Uterus (tissue), 4 donors: ENCODE results near the gene GDNF. TPM values are rescaled to one million over a fixed set of nuclear protein-coding genes. Genes with fewer than 3 reads are reported as not detected.

Source experiments
- DNase-seq, 2 donors: peaks; one replicate each; pipeline ENCODE4 v3.0.0-alpha.2; 2019 to 2020
- H3K27ac ChIP-seq, 2 donors: fragments of 200-600 bp; sonication (generic); 1 replicate in 1 of 2; 2 replicates in 1 of 2; pipeline ENCODE4 v1.5.1; 2016 to 2018
- H3K27me3 ChIP-seq, 2 donors: fragments of 200-600 bp; sonication (generic); one replicate each; pipeline ENCODE4 v1.5.1; 2018 to 2019; ENCODE audit warnings: control low read depth in 1 of 2
- H3K36me3 ChIP-seq, 2 donors: fragments of 200-600 bp; sonication (generic); one replicate each; pipeline ENCODE4 v1.5.1; 2019; ENCODE audit warnings: control low read depth in 1 of 2
- H3K4me1 ChIP-seq, 2 donors: fragments of 200-600 bp; sonication (generic); one replicate each; pipeline ENCODE4 v1.5.1; 2018 to 2019; ENCODE audit warnings: control low read depth in 1 of 2
- H3K4me3 ChIP-seq, 2 donors: fragments of 200-600 bp; sonication (generic); 1 replicate in 1 of 2; 2 replicates in 1 of 2; pipeline ENCODE4 v1.5.1; 2018 to 2019; ENCODE audit warnings: mild to moderate bottlenecking in 1 of 2
- H3K9me3 ChIP-seq, 2 donors: fragments of 200-600 bp; sonication (generic); one replicate each; pipeline ENCODE4 v1.5.1; 2019; ENCODE audit warnings: control low read depth in 1 of 2
- POLR2A ChIP-seq, 2 donors: fragments of 450-650 bp; IDR thresholded peaks; one replicate each; pipeline ENCODE4 v1.6.1; 2016; ENCODE audit warnings: antibody characterized with exemption in 2 of 2, mild to moderate bottlenecking in 1 of 2, moderate library complexity in 1 of 2
- intact Hi-C: fragments of 100-400 bp; cut with DNase I; formaldehyde crosslinking; loops from one replicate; pipeline ENCODE4 v1.15.1; 2023; ENCODE audit warnings: low total_unique reads
- total RNA-seq, 4 donors: library from RNA; depleted of rRNA in 3 of 4; stranded (reverse); fragments of >200 nt in 3 of 4; gene quantifications; one replicate each; pipeline versions ENCODE4 v1.1.0 to v1.2.4, GENCODE V29; 2014 to 2023
- TF ChIP-seq, protein P1 (sequence below), 4 experiments: fragments of 200-600 bp in 2 of 4; fragments of 450-650 bp in 2 of 4; sonication (generic) in 2 of 4; IDR thresholded peaks; one replicate each; pipeline ENCODE4 v1.5.1; 2016 to 2019; ENCODE audit warnings: antibody characterized with exemption in 4 of 4, mild to moderate bottlenecking in 2 of 4, moderate library complexity in 1 of 4
- donor health status: DM: yes; HTN: yes; CAD: no.

GDNF gene
- total RNA-seq, 4 donors from 2014 or later = 0.77 to 1.0 (median 0.85) TPM; not detected in 1

GRCh38 chr5:37811866-37812265 lies 28.0 kb downstream of the GDNF start:
- Histone ChIP-seq H3K4me1 (no peaks in the 10 kb centered on the region), H3K27me3 (no peaks in the 10 kb centered on the region), H3K27ac (no peak overlapping the region), H3K4me3 (no peak overlapping the region), H3K36me3 (no peaks in the 10 kb centered on the region), H3K9me3 (no peaks in the 10 kb centered on the region)
- DNase-seq = no peak
- intact Hi-C loops = no loop called here
- TF ChIP-seq POLR2A (IDR thresholded peaks at IDR 0.05) = no peak
- TF ChIP-seq, protein P1, sequence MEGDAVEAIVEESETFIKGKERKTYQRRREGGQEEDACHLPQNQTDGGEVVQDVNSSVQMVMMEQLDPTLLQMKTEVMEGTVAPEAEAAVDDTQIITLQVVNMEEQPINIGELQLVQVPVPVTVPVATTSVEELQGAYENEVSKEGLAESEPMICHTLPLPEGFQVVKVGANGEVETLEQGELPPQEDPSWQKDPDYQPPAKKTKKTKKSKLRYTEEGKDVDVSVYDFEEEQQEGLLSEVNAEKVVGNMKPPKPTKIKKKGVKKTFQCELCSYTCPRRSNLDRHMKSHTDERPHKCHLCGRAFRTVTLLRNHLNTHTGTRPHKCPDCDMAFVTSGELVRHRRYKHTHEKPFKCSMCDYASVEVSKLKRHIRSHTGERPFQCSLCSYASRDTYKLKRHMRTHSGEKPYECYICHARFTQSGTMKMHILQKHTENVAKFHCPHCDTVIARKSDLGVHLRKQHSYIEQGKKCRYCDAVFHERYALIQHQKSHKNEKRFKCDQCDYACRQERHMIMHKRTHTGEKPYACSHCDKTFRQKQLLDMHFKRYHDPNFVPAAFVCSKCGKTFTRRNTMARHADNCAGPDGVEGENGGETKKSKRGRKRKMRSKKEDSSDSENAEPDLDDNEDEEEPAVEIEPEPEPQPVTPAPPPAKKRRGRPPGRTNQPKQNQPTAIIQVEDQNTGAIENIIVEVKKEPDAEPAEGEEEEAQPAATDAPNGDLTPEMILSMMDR (IDR thresholded peaks at IDR 0.05) = no peak

DNA sequence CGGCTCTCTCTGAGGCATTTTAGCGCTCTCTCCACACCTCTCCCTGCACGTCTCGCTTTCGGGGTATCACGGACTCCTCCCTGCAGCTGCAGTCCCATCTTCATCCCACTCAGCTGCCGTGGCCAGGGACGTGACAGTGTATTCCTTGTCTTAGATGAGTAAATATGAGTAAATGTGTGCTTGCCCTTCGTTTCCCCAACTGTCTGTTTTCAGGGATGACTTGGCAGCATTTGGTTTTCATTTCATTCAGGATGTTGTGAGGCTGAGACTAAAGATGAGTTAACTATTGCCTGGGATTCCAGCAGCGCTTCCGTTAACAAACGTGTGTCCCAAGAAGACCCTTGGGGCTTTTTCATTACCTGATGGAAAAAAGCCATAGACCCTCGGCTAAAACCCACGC lies 29.5 kb downstream of the GDNF start:
- intact Hi-C loops = no loop called here
- Histone ChIP-seq H3K27ac (no peak overlapping the region), H3K27me3 (no peaks in the 10 kb centered on the region), H3K4me1 (no peaks in the 10 kb centered on the region), H3K4me3 (no peak overlapping the region), H3K9me3 (no peaks in the 10 kb centered on the region), H3K36me3 (no peaks in the 10 kb centered on the region)
- no peak for DNase-seq
- no peak for TF ChIP-seq POLR2A (IDR thresholded peaks at IDR 0.05)
- TF ChIP-seq, protein P1 (IDR thresholded peaks at IDR 0.05) = no peak

- Histone ChIP-seq H3K36me3 (no peaks in the 10 kb centered on the region), H3K4me1 (no peaks in the 10 kb centered on the region), H3K27me3 (no peaks in the 10 kb centered on the region), H3K9me3 (no peaks in the 10 kb centered on the region), H3K27ac (no peak overlapping the region), H3K4me3 (no peak overlapping the region)
- no peak for DNase-seq
- TF ChIP-seq, protein P1 (IDR thresholded peaks at IDR 0.05) = no peak
- TF ChIP-seq POLR2A (IDR thresholded peaks at IDR 0.05) = no peak
- intact Hi-C loops = no loop called here
These were observed 30.9 kb downstream of the GDNF start for GRCh38 chr5:37808945-37809344.

- no peak for DNase-seq
- Histone ChIP-seq H3K9me3 (no peaks in the 10 kb centered on the region), H3K4me3 (no peak overlapping the region), H3K27ac (no peak overlapping the region), H3K36me3 (no peaks in the 10 kb centered on the region), H3K4me1 (no peaks in the 10 kb centered on the region), H3K27me3 (no peaks in the 10 kb centered on the region)
- intact Hi-C loops = no loop called here
- TF ChIP-seq, protein P1 (IDR thresholded peaks at IDR 0.05) = no peak
- TF ChIP-seq POLR2A (IDR thresholded peaks at IDR 0.05) = no peak
These were observed 32.1 kb downstream of the GDNF start for GRCh38 chr5:37807621-37808301.

GRCh38 chr5:37807015-37807414 lies 32.8 kb downstream of the GDNF start:
- H3K36me3 ChIP-seq = no peaks in the 10 kb centered on the region
- no peaks in the 10 kb centered on the region for H3K4me1 ChIP-seq
- no peaks in the 10 kb centered on the region for H3K27me3 ChIP-seq
- no peak overlapping the region for H3K27ac ChIP-seq
- H3K9me3 ChIP-seq = no peaks in the 10 kb centered on the region
- DNase-seq = no peak
- intact Hi-C loops = no loop called here
- TF ChIP-seq, protein P1 (IDR thresholded peaks at IDR 0.05) = no peak
- no peak for TF ChIP-seq POLR2A (IDR thresholded peaks at IDR 0.05)
- H3K4me3 ChIP-seq = no peak overlapping the region
